Activated T-cell treated with anti-CD3 and anti-CD28 coated beads, Interleukin-2, amount 50 U/mL, for 72 hours (primary cell): ENCODE measurements around the gene CDC73. TPM values are rescaled to one million over a fixed set of nuclear protein-coding genes. Genes with fewer than 3 reads are reported as not detected.
"Not testable (repeated sequence)": the region's sequence is repeated elsewhere in the genome, so short reads cannot be mapped to it uniquely, and the experiment has no call there.

Experiments used
- ATAC-seq, 2 donors: fragments of 150-1000 bp; cut with Tn5 transposase; replicated peaks in 1 of 2; 2 replicates each; pipeline ENCODE4 v1.10.0; 2021; ENCODE audit warnings: moderate library complexity in 2 of 2, mild to moderate bottlenecking in 1 of 2
- DNase-seq, 2 donors: peaks; one replicate each; pipeline ENCODE4 v3.0.0; 2021 to 2022; ENCODE audit warnings: mixed read lengths in 1 of 2
- H3K27ac Mint-ChIP-seq: one replicate; pipeline ENCODE4 v1.8.0; 2022; ENCODE audit warnings: mild to moderate bottlenecking, moderate library complexity, mixed read lengths
- H3K27me3 Mint-ChIP-seq: one replicate; pipeline ENCODE4 v1.8.0; 2022; ENCODE audit warnings: low read depth, mixed read lengths
- H3K36me3 Mint-ChIP-seq, 2 donors: one replicate each; pipeline ENCODE4 v1.8.0; 2022; ENCODE audit warnings: mixed read lengths in 2 of 2, mild to moderate bottlenecking in 1 of 2; ENCODE audit not compliant: insufficient read depth in 2 of 2
- H3K4me1 Mint-ChIP-seq: one replicate; pipeline ENCODE4 v1.8.0; 2022; ENCODE audit warnings: low read depth, mixed read lengths
- H3K4me3 Mint-ChIP-seq, 2 donors: one replicate each; pipeline ENCODE4 v1.8.0; 2022; ENCODE audit warnings: mild to moderate bottlenecking in 2 of 2, mixed read lengths in 2 of 2, moderate library complexity in 2 of 2
- H3K9me3 Mint-ChIP-seq, 2 donors: one replicate each; pipeline ENCODE4 v1.8.0; 2022; ENCODE audit warnings: mixed read lengths in 2 of 2
- total RNA-seq, 2 donors: library from RNA; stranded (reverse); gene quantifications; one replicate each; pipeline ENCODE4 v1.2.3, GENCODE V29; 2022

The CDC73 gene
- total RNA-seq, 2 donors from 2014 or later, result 49.1 to 49.7 TPM

DNA sequence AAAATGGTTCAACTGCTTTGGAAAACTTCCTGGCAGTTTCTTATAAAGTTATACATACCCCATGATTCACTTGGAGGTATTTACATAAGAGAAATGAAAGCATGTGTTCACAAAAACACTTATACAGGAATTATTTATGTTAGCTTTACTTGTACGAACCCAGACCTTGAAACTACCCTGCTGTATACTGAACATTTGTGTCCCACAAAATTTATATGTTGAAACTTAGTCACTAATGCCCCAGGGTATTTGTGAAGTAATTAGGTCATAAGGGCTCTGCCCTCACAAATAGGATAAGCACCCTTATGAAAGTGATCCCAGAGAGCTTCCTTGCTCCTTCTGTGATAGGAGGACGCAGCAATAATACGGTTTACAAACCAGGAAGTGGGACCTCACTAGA is 107.3 kb downstream of the CDC73 start:
- H3K4me3 Mint-ChIP-seq, result no peak overlapping the region
- DNase-seq, result no peak
- ATAC-seq, result no peak
- H3K27ac Mint-ChIP-seq, result no peak overlapping the region
- no peaks in the 10 kb centered on the region for H3K27me3 Mint-ChIP-seq
- H3K4me1 Mint-ChIP-seq, result peaks cover 9% of the 10 kb centered on the region
- peaks cover 9 to 16% of the 10 kb centered on the region in 2 donors for H3K36me3 Mint-ChIP-seq
- no peaks in the 10 kb centered on the region for H3K9me3 Mint-ChIP-seq

DNA sequence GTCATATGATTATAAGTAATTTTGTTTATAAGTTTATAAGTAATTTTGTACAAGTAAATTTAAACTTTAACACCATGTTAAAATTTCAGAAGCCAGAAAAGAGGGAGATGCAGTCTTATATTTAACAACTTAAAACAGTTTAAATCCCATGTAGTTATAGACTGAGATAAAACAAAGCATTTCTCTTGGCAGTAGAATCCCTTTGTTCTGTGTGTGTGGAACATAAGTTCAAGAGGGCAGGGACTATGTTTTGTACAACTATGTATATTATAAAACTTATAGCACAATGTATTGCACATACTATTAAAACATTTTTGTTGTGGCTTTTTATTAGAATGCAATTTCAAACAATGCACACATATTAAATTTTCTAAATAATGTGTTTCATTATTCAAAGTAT is 109.3 kb downstream of the CDC73 start:
- not testable (repeated sequence) for H3K9me3 Mint-ChIP-seq, H3K4me1 Mint-ChIP-seq, H3K4me3 Mint-ChIP-seq, H3K27me3 Mint-ChIP-seq, DNase-seq, ATAC-seq, H3K27ac Mint-ChIP-seq
- H3K36me3 Mint-ChIP-seq, result peaks cover 9 to 14% of the 10 kb centered on the region in 2 donors

DNA sequence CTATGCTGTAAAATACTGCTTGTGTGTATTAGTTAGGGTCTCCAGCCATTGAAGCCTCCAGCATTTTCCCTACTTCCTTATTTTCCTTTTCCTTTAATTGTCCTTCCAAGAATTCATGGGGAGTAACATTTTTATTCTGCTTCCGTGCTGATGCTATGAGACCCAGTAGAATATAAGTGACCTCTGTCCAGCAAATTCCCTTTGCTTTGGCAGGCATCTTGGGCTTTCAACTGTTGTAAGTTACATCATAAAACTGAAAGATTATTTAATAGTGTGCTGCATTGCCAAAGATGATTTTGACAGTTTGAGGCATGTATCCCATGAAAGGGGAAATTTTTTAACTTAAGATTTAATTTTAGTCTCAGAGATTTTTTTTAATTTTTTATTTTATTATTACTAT is 112.7 kb downstream of the CDC73 start:
- no peaks in the 10 kb centered on the region for H3K27me3 Mint-ChIP-seq
- DNase-seq (no peak), ATAC-seq (no peak)
- H3K4me1 Mint-ChIP-seq, result no peaks in the 10 kb centered on the region
- no peak overlapping the region for H3K27ac Mint-ChIP-seq
- no peaks in the 10 kb centered on the region for H3K9me3 Mint-ChIP-seq
- no peak overlapping the region for H3K4me3 Mint-ChIP-seq
- peaks cover 5 to 19% of the 10 kb centered on the region in 2 donors for H3K36me3 Mint-ChIP-seq

- ATAC-seq (no peak), DNase-seq (no peak)
- Mint-ChIP-seq H3K9me3 (peaks cover 0 to 3% of the 10 kb centered on the region in 2 donors), H3K4me1 (peaks cover 21% of the 10 kb centered on the region), H3K27me3 (no peaks in the 10 kb centered on the region), H3K36me3 (peaks cover 5 to 28% of the 10 kb centered on the region in 2 donors), H3K27ac (no peak overlapping the region), H3K4me3 (no peak overlapping the region)
These were observed 115.6 kb downstream of the CDC73 start for GRCh38 chr1:193237381-193237978.

DNA sequence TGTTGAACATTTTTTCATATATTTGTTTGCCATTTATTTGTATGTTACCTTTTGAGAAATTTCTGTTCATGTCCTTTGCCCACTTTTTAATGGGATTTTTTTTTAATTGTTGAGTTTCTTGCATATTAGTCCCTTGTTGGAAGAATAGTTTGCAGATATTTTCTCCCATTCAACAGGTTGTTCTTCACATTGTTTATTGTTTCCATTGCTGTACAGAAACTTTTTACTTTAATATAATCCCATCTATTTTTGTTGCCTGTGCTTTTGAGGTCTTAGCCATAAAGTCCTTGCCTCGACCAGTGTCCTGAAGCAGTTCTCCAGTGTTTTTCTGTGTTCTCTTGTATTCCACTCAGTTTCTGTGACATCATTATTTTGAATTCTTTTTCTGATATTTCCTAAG is 118.8 kb downstream of the CDC73 start:
- peaks cover 0 to 3% of the 10 kb centered on the region in 2 donors for H3K9me3 Mint-ChIP-seq
- peaks cover 4 to 24% of the 10 kb centered on the region in 2 donors for H3K36me3 Mint-ChIP-seq
- ATAC-seq (no peak), DNase-seq (no peak)
- peak overlapping the region; percentile 64 for H3K27ac Mint-ChIP-seq
- H3K4me3 Mint-ChIP-seq, result peak overlapping the region in 1 of 2 donors; percentile 55
- peaks cover 21% of the 10 kb centered on the region for H3K4me1 Mint-ChIP-seq
- no peaks in the 10 kb centered on the region for H3K27me3 Mint-ChIP-seq

GRCh38 chr1:193241132-193241827 is 119.4 kb downstream of the CDC73 start:
- Mint-ChIP-seq H3K9me3 (peaks cover 0 to 3% of the 10 kb centered on the region in 2 donors), H3K4me3 (peak overlapping the region; percentile 27 to 55), H3K36me3 (peaks cover 4 to 24% of the 10 kb centered on the region in 2 donors), H3K4me1 (peaks cover 21% of the 10 kb centered on the region), H3K27me3 (no peaks in the 10 kb centered on the region), H3K27ac (peak overlapping the region; percentile 64)
- DNase-seq (peak; percentile 31 to 48), ATAC-seq (peak; percentile 84 to 91)

GRCh38 chr1:193242000-193242399 is 120.2 kb downstream of the CDC73 start:
- no peak overlapping the region for H3K4me3 Mint-ChIP-seq
- H3K27ac Mint-ChIP-seq, result no peak overlapping the region
- H3K36me3 Mint-ChIP-seq, result peaks cover 7 to 29% of the 10 kb centered on the region in 2 donors
- no peak for DNase-seq
- H3K27me3 Mint-ChIP-seq, result no peaks in the 10 kb centered on the region
- H3K9me3 Mint-ChIP-seq, result peaks cover 2 to 3% of the 10 kb centered on the region in 2 donors
- H3K4me1 Mint-ChIP-seq, result peaks cover 21% of the 10 kb centered on the region
- ATAC-seq, result no peak

- H3K36me3 Mint-ChIP-seq, result peaks cover 7 to 25% of the 10 kb centered on the region in 2 donors
- H3K27me3 Mint-ChIP-seq, result no peaks in the 10 kb centered on the region
- H3K4me3 Mint-ChIP-seq, result no peak overlapping the region
- no peak for ATAC-seq
- DNase-seq, result no peak
- H3K9me3 Mint-ChIP-seq, result peaks cover 0 to 3% of the 10 kb centered on the region in 2 donors
- no peaks in the 10 kb centered on the region for H3K4me1 Mint-ChIP-seq
- no peak overlapping the region for H3K27ac Mint-ChIP-seq
These were observed 127.4 kb downstream of the CDC73 start for GRCh38 chr1:193249187-193249586.

DNA sequence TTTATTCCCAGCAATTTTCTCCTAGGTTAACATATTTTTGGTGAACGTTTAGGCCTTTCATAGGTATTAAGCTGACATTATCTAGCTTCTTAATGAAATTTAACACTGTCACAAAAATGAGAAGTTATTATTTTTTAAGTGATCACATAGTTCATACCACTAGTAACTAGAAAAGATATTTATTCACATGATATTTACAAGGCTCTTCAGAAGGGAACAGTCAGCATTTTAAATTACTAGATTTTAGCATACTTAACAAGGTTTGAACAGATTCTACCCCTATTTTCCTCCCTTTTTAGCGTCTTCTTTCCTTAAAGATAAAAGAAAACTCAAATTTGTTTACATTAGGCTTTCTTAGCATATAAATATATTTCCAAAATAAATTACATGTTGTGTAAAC is 130.1 kb downstream of the CDC73 start:
- H3K27me3 Mint-ChIP-seq, result no peaks in the 10 kb centered on the region
- peaks cover 0 to 1% of the 10 kb centered on the region in 2 donors for H3K9me3 Mint-ChIP-seq
- H3K27ac Mint-ChIP-seq, result no peak overlapping the region
- H3K36me3 Mint-ChIP-seq, result peaks cover 4 to 17% of the 10 kb centered on the region in 2 donors
- ATAC-seq (no peak), DNase-seq (no peak)
- peaks cover 2% of the 10 kb centered on the region for H3K4me1 Mint-ChIP-seq
- H3K4me3 Mint-ChIP-seq, result no peak overlapping the region

DNA sequence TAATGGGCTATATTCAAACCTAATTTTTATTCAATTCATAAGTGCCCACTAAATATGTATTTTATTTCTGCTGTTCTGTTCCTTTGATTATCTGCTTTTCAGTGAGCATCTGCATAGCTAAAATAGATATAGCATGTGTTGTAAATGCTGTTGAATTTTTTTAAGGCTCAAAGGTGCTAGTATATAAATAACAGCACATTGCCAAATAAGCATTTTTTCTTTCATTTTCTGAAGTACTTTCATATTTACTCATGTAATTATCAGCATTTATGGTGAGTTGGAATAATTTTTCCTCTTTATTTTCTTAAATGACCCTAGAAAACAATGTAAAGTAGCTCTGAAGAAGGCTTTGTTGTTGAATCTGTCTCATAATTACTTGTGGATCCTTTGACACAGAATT is 134.2 kb downstream of the CDC73 start:
- Mint-ChIP-seq H3K36me3 (peaks cover 0 to 3% of the 10 kb centered on the region in 2 donors), H3K27me3 (no peaks in the 10 kb centered on the region), H3K27ac (no peak overlapping the region), H3K4me1 (peaks cover 7% of the 10 kb centered on the region), H3K4me3 (no peak overlapping the region), H3K9me3 (no peaks in the 10 kb centered on the region)
- ATAC-seq (no peak), DNase-seq (no peak)

- Mint-ChIP-seq H3K4me3 (no peak overlapping the region), H3K27me3 (no peaks in the 10 kb centered on the region), H3K27ac (no peak overlapping the region), H3K4me1 (peaks cover 7% of the 10 kb centered on the region), H3K9me3 (no peaks in the 10 kb centered on the region), H3K36me3 (peaks cover 0 to 3% of the 10 kb centered on the region in 2 donors)
- DNase-seq (no peak), ATAC-seq (no peak)
These were observed 137.8 kb downstream of the CDC73 start for GRCh38 chr1:193259636-193260035.

GRCh38 chr1:193260056-193260745 is 138.4 kb downstream of the CDC73 start:
- H3K36me3 Mint-ChIP-seq, result peaks cover 0 to 3% of the 10 kb centered on the region in 2 donors
- no peak overlapping the region for H3K27ac Mint-ChIP-seq
- no peaks in the 10 kb centered on the region for H3K27me3 Mint-ChIP-seq
- H3K4me3 Mint-ChIP-seq, result no peak overlapping the region
- DNase-seq, result no peak
- H3K9me3 Mint-ChIP-seq, result no peaks in the 10 kb centered on the region
- peaks cover 7% of the 10 kb centered on the region for H3K4me1 Mint-ChIP-seq
- no peak for ATAC-seq

DNA sequence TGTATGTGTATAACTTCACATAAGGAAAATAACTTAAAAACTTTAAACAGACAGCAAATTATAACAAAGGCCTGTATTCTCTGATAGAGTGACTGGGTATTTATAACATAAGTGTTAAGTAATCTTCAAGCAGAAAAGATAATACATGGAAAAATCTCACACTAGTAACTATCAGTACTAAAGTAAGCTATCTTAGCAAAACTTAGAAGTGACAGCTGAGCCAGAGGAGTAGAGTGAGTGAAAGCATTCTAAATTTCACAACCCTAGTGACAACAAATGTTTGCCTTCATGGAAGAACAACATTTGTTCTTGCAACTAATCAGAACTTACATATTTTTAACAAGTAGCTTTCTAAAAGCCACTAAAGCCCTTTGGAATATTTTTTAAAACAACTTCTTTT is 139.1 kb downstream of the CDC73 start:
- ATAC-seq (no peak), DNase-seq (no peak)
- no peak overlapping the region for H3K4me3 Mint-ChIP-seq

More for the DNA sequence above, 139.1 kb downstream of the CDC73 start:
- peaks cover 0 to 6% of the 10 kb centered on the region in 2 donors for H3K36me3 Mint-ChIP-seq
- no peaks in the 10 kb centered on the region for H3K27me3 Mint-ChIP-seq
- H3K4me1 Mint-ChIP-seq, result peaks cover 7% of the 10 kb centered on the region
- no peaks in the 10 kb centered on the region for H3K9me3 Mint-ChIP-seq
- no peak overlapping the region for H3K27ac Mint-ChIP-seq
